Large intestine (tissue), 3 donors: ENCODE measurements around the gene ARAP1. TPM values are rescaled to one million over a fixed set of nuclear protein-coding genes. Genes with fewer than 3 reads are reported as not detected.
A peak's percentile ranks its signal among the peaks of the same experiment; 100 is the strongest.

Experiments
- DNase-seq, 2 donors: peaks; one replicate each; pipeline versions ENCODE4 v3.0.0 to v3.0.0-alpha.2; 2013
- H3K27ac ChIP-seq: one replicate; pipeline ENCODE4 v1.5.1; 2013; ENCODE audit warnings: low read length
- H3K27me3 ChIP-seq: 2 replicates; pipeline ENCODE4 v1.6.1; 2013; ENCODE audit warnings: low read length; ENCODE audit not compliant: control insufficient read depth, insufficient read depth
- H3K36me3 ChIP-seq: 2 replicates; pipeline ENCODE4 v1.6.1; 2013; ENCODE audit warnings: low read length; ENCODE audit not compliant: control insufficient read depth, insufficient read depth
- H3K4me1 ChIP-seq: one replicate; pipeline ENCODE4 v1.6.1; 2013; ENCODE audit warnings: low read length; ENCODE audit not compliant: control insufficient read depth, insufficient read depth
- H3K4me3 ChIP-seq: one replicate; pipeline ENCODE4 v1.5.1; 2013; ENCODE audit warnings: low read length
- H3K9me3 ChIP-seq: one replicate; pipeline ENCODE4 v1.6.1; 2013; ENCODE audit warnings: mild to moderate bottlenecking, low read depth, low read length, moderate library complexity; ENCODE audit not compliant: control insufficient read depth
- whole genome bisulfite sequencing: methylation state at CpG from one replicate; pipeline ENCODE4 v1.1.5; 2013; ENCODE audit warnings: low lambda C conversion rate; ENCODE audit not compliant: insufficient coverage; 5-methylcytosine and 5-hydroxymethylcytosine counted together
- polyA plus RNA-seq: library from polyadenylated mRNA; unstranded; fragments of 120-200 nt; gene quantifications from one replicate; pipeline ENCODE4 v1.2.1, GENCODE V29; 2013

Gene ARAP1
- polyA plus RNA-seq, 1 donor = 69.1 TPM

DNA sequence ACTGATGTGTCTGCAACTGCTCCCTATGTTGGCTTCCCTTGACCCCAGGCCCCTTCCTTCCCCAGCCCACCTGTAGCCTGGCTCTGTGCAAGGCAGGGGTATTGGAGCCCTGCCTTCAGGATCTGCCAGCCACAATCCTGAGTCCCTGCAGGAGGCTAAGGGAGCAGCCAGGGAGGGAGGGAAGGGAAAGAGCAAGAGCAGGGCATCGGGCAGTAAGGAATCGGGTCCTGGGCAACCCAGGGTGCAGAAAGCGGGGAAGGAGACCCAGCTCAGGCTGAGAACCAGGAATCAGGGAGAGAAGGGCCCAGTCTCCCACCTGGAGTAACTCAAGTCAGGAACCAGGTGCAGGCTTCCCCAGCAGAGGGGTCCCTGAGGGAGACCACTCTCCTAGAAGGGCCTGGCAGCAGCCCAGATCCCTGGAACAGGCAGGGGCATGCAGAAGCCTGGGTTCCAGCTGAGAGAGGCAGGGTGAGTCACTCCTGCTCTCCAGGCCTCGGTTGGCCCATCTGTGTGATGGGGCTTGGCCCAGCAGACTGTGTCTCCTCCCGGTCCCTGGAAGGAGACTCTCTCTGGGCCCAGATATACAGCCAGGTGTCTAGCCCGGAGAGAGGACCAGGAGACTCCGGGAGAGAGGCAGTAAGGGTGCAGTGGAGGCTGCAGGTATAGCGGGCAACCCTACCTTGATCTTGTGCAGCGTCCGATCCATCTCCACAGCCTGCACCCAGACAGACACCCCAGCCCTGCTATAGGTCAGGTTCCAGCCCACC is 28.3 kb upstream of the ARAP1 start:
- peak overlapping the region; percentile 86 for H3K27ac ChIP-seq
- H3K36me3 ChIP-seq = peaks cover 26% of the 10 kb centered on the region
- no peaks in the 10 kb centered on the region for H3K9me3 ChIP-seq
- no CpG with 5 or more reads among the region's 10 CpGs for whole genome bisulfite sequencing
- DNase-seq = peak in 1 of 2 donors; percentile 22
- peak overlapping the region; percentile 82 for H3K4me3 ChIP-seq
- H3K4me1 ChIP-seq = peaks cover 69% of the 10 kb centered on the region
- H3K27me3 ChIP-seq = no peaks in the 10 kb centered on the region

- no peaks in the 10 kb centered on the region for H3K9me3 ChIP-seq
- no peaks in the 10 kb centered on the region for H3K27me3 ChIP-seq
- peak overlapping the region; percentile 86 for H3K27ac ChIP-seq
- H3K4me1 ChIP-seq = peaks cover 69% of the 10 kb centered on the region
- peaks cover 29% of the 10 kb centered on the region for H3K36me3 ChIP-seq
- H3K4me3 ChIP-seq = peak overlapping the region; percentile 82
- DNase-seq = peak in 1 of 2 donors; percentile 23
- 0% methylated on average over 1 of the region's 4 CpGs for WGBS
Observed at GRCh38 chr11:72779495-72780128, 27.4 kb upstream of the ARAP1 start.

DNA sequence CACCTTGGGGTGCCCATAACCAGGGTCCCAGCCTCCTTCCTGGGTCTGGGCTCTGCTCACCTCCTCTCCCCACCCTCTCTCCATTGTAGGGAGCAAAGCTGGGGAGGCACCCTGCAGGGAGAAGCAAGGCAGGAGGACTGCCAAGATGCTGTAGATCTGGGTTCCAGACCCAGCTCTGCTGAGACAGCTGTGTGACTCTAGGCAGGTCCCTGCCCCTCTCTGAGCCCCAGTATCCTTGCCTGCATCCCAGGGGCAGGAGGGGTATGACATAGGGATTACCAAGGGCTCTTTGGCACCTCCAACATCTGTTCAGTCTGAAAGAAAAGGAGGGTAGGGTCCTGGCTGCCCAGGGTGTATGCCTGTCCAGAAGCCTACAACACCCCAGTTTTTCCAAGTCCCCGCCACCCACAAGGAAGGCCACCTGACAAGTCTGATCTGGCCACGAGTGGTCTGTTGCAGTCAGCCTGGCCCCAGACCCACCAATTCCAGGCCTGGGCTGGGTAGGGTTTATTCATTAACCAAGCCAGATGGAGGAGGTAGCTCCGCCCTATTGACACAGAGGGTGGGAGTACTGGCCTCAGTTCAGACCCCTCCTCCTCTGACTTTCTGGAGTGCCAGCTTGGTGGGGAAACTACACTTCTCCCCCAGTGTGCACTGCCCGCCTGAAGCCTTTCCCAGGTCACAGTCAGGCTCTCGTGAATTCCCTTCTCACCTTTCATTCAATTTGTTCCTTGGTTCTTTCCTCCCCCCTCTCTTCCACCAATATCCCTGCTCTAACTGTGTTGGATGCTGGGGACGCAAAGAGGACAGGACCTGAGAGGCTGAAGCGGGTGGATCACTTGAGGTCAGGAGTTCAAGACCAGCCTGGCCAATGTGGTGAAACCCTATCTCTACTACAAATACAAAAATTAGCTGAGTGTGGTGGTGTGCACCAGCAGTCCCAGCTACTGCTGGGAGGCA is 26.6 kb upstream of the ARAP1 start:
- peak overlapping the region; percentile 82 for H3K4me3 ChIP-seq

GRCh38 chr11:72777755-72778278 is 25.6 kb upstream of the ARAP1 start:
- Histone ChIP-seq H3K27ac (peak overlapping the region; percentile 86), H3K36me3 (peaks cover 43% of the 10 kb centered on the region), H3K4me3 (no peak overlapping the region), H3K4me1 (peaks cover 69% of the 10 kb centered on the region), H3K27me3 (no peaks in the 10 kb centered on the region), H3K9me3 (no peaks in the 10 kb centered on the region)
- DNase-seq = peak in 1 of 2 donors; percentile 54
- WGBS = no CpG with 5 or more reads among the region's 5 CpGs

More for the DNA sequence above, 26.6 kb upstream of the ARAP1 start:
- WGBS = 0% methylated on average over 1 of the region's 7 CpGs
- peaks cover 34% of the 10 kb centered on the region for H3K36me3 ChIP-seq
- DNase-seq = peak; percentile 70 to 84
- H3K27me3 ChIP-seq = no peaks in the 10 kb centered on the region
- peak overlapping the region; percentile 86 for H3K27ac ChIP-seq
- no peaks in the 10 kb centered on the region for H3K9me3 ChIP-seq
- peaks cover 69% of the 10 kb centered on the region for H3K4me1 ChIP-seq

GRCh38 chr11:72776844-72777754 is 24.9 kb upstream of the ARAP1 start:
- no peaks in the 10 kb centered on the region for H3K9me3 ChIP-seq
- peaks cover 69% of the 10 kb centered on the region for H3K4me1 ChIP-seq
- peaks cover 50% of the 10 kb centered on the region for H3K36me3 ChIP-seq
- H3K27ac ChIP-seq = peak overlapping the region; percentile 86
- WGBS = no CpG with 5 or more reads among the region's 7 CpGs
- no peaks in the 10 kb centered on the region for H3K27me3 ChIP-seq
- peak in 1 of 2 donors; percentile 70 for DNase-seq
- H3K4me3 ChIP-seq = no peak overlapping the region

DNA sequence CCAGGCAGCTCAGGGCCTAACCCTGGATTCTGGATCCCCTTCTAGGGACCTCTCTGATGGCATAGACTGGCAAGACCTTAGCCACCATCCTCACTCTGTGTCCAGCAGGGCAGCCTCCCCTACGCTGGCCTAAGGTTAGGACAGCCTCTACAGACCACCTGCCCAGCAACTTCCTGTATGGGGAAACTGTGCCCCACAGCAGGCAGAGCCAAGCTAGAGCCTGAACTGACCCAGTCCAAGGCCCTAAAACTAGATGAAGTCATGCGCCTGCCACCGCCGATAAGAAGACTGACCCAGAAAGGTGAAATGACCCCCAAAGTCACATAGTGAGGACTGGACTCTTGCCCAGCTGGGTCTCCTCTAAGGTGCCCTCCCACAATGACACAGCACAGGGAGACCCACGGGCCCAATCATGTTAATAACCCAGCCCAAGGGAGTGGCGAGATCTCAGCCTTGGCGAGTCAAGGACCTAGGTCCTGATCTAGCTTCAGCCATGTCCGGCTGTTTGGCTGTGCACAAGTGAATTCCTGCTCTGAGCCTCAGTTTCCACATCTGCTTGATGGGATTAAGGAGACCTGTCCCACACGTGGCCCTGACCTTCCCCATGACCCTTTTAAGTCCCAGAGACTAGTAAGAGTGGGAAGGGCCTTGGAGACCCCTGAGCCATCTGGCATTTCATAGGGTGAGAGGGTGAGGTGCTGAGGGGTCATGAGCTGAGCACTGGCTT is 24.1 kb upstream of the ARAP1 start:
- Histone ChIP-seq H3K36me3 (peaks cover 58% of the 10 kb centered on the region), H3K27ac (peak overlapping the region; percentile 86), H3K27me3 (no peaks in the 10 kb centered on the region), H3K4me1 (peaks cover 76% of the 10 kb centered on the region), H3K9me3 (no peaks in the 10 kb centered on the region), H3K4me3 (no peak overlapping the region)
- WGBS = no CpG with 5 or more reads among the region's 9 CpGs
- peak; percentile 81 to 82 for DNase-seq

- H3K4me1 ChIP-seq = peaks cover 81% of the 10 kb centered on the region
- no peak overlapping the region for H3K4me3 ChIP-seq
- WGBS = no CpG with 5 or more reads among the region's 7 CpGs
- DNase-seq = no peak
- no peaks in the 10 kb centered on the region for H3K27me3 ChIP-seq
- no peaks in the 10 kb centered on the region for H3K9me3 ChIP-seq
- peaks cover 66% of the 10 kb centered on the region for H3K36me3 ChIP-seq
- H3K27ac ChIP-seq = peak overlapping the region; percentile 86
Observed at GRCh38 chr11:72775288-72776110, 23.3 kb upstream of the ARAP1 start.

GRCh38 chr11:72774499-72774898 is 22.3 kb upstream of the ARAP1 start:
- Histone ChIP-seq H3K27ac (peak overlapping the region; percentile 39), H3K4me1 (peaks cover 81% of the 10 kb centered on the region), H3K36me3 (peaks cover 71% of the 10 kb centered on the region), H3K4me3 (no peak overlapping the region), H3K27me3 (no peaks in the 10 kb centered on the region), H3K9me3 (no peaks in the 10 kb centered on the region)
- no CpG with 5 or more reads among the region's 6 CpGs for WGBS
- DNase-seq = no peak
